Panc1 (cell line): ENCODE data around the gene CACNA1C. TPM values are rescaled to one million over a fixed set of nuclear protein-coding genes. Genes with fewer than 3 reads are reported as not detected.

ENCODE experiments used
- ATAC-seq: fragments of 200-7000 bp; cut with Tn5 transposase; 2 replicates; pipeline ENCODE4 v1.9.1; 2020; ENCODE audit warnings: mild to moderate bottlenecking, moderate library complexity
- BruUV-seq: library from RNA; stranded (reverse); fragments of 400-500 nt; replicated peaks from 2 replicates; lab custom pipeline; 2021; lab: Mats Ljungman, UMichigan
- CTCF ChIA-PET: fragments of 300-600 bp; sonication (Branson Sonifier 250); formaldehyde crosslinking; loops from one replicate; lab custom pipeline; 2022; ENCODE audit warnings: antibody characterized with exemption; lab: Charles Lee
- POLR2A ChIA-PET: fragments of 300-600 bp; sonication (Branson Sonifier 250); formaldehyde crosslinking; loops from one replicate; lab custom pipeline; 2022; ENCODE audit warnings: antibody characterized with exemption; lab: Charles Lee
- DNase-seq: peaks from one replicate; pipeline ENCODE4 v3.0.0-alpha.2; 2010; ENCODE audit warnings: low read depth, low spot score
- H3K27ac ChIP-seq: 2 replicates; pipeline ENCODE4 v1.5.1; 2011; ENCODE audit warnings: mild to moderate bottlenecking, low read length, inconsistent platforms
- H3K27me3 ChIP-seq: fragments of 200-500 bp; sonication (Bioruptor generic); 2 replicates; pipeline ENCODE4 v1.6.0; 2014; ENCODE audit warnings: low read length, inconsistent platforms; ENCODE audit not compliant: control insufficient read depth, insufficient read depth
- H3K36me3 ChIP-seq: fragments of 200-500 bp; sonication (Bioruptor generic); 2 replicates; pipeline ENCODE4 v1.5.1; 2014; ENCODE audit warnings: inconsistent platforms, mild to moderate bottlenecking, low read length, moderate library complexity; ENCODE audit not compliant: control insufficient read depth, insufficient read depth
- H3K4me1 ChIP-seq: 2 replicates; pipeline ENCODE4 v1.5.1; 2011; ENCODE audit warnings: inconsistent platforms, mild to moderate bottlenecking, low read length, moderate library complexity; ENCODE audit not compliant: control insufficient read depth, insufficient read depth
- H3K4me3 ChIP-seq, 2 experiments: 2 replicates each; pipeline ENCODE4 v1.5.1; 2011 to 2012; ENCODE audit warnings: low read depth in 2 of 2, low read length in 2 of 2, mild to moderate bottlenecking in 2 of 2, inconsistent platforms in 1 of 2, moderate library complexity in 1 of 2
- H3K9me3 ChIP-seq: fragments of 200-500 bp; sonication (Bioruptor generic); 2 replicates; pipeline ENCODE4 v1.5.1; 2014; ENCODE audit warnings: low read depth, mild to moderate bottlenecking, inconsistent platforms, low read length, moderate library complexity; ENCODE audit not compliant: control insufficient read depth, insufficient read depth
- CTCF ChIP-seq: fragments of 450-650 bp; IDR thresholded peaks from 2 replicates; pipeline ENCODE4 v1.5.1; 2017; ENCODE audit warnings: mild to moderate bottlenecking
- POLR2AphosphoS5 ChIP-seq: IDR thresholded peaks from 2 replicates; pipeline ENCODE4 v1.6.1; 2012; ENCODE audit warnings: mild to moderate bottlenecking, low read depth, low read length, moderate library complexity
- REST ChIP-seq, 2 experiments: IDR thresholded peaks; 2 replicates each; pipeline ENCODE4 v1.6.1; 2011 to 2012; ENCODE audit warnings: low read depth in 2 of 2, control low read depth in 1 of 2, low read length in 1 of 2, mild to moderate bottlenecking in 1 of 2, moderate library complexity in 1 of 2; ENCODE audit not compliant: insufficient read depth in 1 of 2
- SIN3A ChIP-seq: IDR thresholded peaks from 2 replicates; pipeline ENCODE4 v1.6.1; 2012; ENCODE audit warnings: low read depth, mild to moderate bottlenecking, low read length, moderate library complexity, borderline replicate concordance; ENCODE audit not compliant: insufficient read depth
- TCF7L2 ChIP-seq: IDR thresholded peaks from 2 replicates; pipeline ENCODE4 v1.6.1; 2011; ENCODE audit warnings: mild to moderate bottlenecking, low read depth, low read length, inconsistent platforms
- in situ Hi-C: cut with HindIII; loops from 2 replicates; pipeline ENCODE4 v1.10.0; 2016; ENCODE audit warnings: low sequenced_read_pairs, low pct_unique_long_range_greater_than_20kb
- intact Hi-C: fragments of 100-400 bp; cut with micrococcal nuclease; formaldehyde crosslinking; loops from one replicate; pipeline ENCODE4 v1.10.0; 2022; ENCODE audit not compliant: unreplicated experiment
- total RNA-seq: library from RNA; stranded (reverse); gene quantifications from one replicate; pipeline ENCODE4 v1.2.1, GENCODE V29; 2021; ENCODE audit not compliant: unreplicated experiment

CACNA1C gene
- total RNA-seq, 1 experiment from 2014 or later: 0.03 TPM

- POLR2A ChIA-PET: no interaction called here
- BruUV-seq: no TSS peak
- Histone ChIP-seq H3K27me3 (peaks cover 2% of the 10 kb centered on the region; the same call in 1 of the 2 replicates), H3K4me3 (no peak overlapping the region), H3K4me1 (no peaks in the 10 kb centered on the region), H3K9me3 (no peaks in the 10 kb centered on the region), H3K27ac (no peak overlapping the region), H3K36me3 (no peaks in the 10 kb centered on the region)
- in situ Hi-C loops: no loop called here
- DNase-seq (no peak), ATAC-seq (no peak)
- TF ChIP-seq REST (IDR thresholded peaks at IDR 0.05; ENCODE audit: insufficient read depth in 1 of 2, low read depth in 2 of 2, low read length in 1 of 2) (no peak), TCF7L2 (no peak), SIN3A (no peak), CTCF (no peak), POLR2AphosphoS5 (no peak)
- intact Hi-C loops: no loop called here
- CTCF ChIA-PET: no interaction called here
Measured at GRCh38 chr12:2373307-2373706, 320.5 kb downstream of the CACNA1C start.

- Histone ChIP-seq H3K27me3 (peaks cover 2% of the 10 kb centered on the region; the same call in 1 of the 2 replicates), H3K4me3 (no peak overlapping the region), H3K9me3 (no peaks in the 10 kb centered on the region), H3K4me1 (no peaks in the 10 kb centered on the region), H3K27ac (no peak overlapping the region), H3K36me3 (no peaks in the 10 kb centered on the region)
- no TSS peak for BruUV-seq
- intact Hi-C loops (no loop called here), in situ Hi-C loops (no loop called here)
- TF ChIP-seq SIN3A (no peak), CTCF (no peak), REST (IDR thresholded peaks at IDR 0.05; ENCODE audit: insufficient read depth in 1 of 2, low read depth in 2 of 2, low read length in 1 of 2) (no peak), TCF7L2 (no peak), POLR2AphosphoS5 (no peak)
- DNase-seq: no peak
- ChIA-PET POLR2A (no interaction called here), CTCF (no interaction called here)
- no peak for ATAC-seq
Measured at GRCh38 chr12:2374092-2374906, 321.5 kb downstream of the CACNA1C start.
